Left ventricle myocardium superior (tissue), 1 donor: ENCODE measurements around the gene FKBP11. TPM values are rescaled to one million over a fixed set of nuclear protein-coding genes. Genes with fewer than 3 reads are reported as not detected.
"Not testable (repeated sequence)": the region's sequence is repeated elsewhere in the genome, so short reads cannot be mapped to it uniquely, and the experiment has no call there.

Experiments used
- ATAC-seq: fragments of 200-7000 bp; cut with Tn5 transposase; one replicate; pipeline ENCODE4 v1.9.1; 2020; ENCODE audit warnings: mild to moderate bottlenecking, moderate library complexity
- DNase-seq: peaks from one replicate; pipeline ENCODE4 v3.0.0-alpha.2; 2020
- intact Hi-C: fragments of 100-400 bp; cut with micrococcal nuclease; formaldehyde crosslinking; loops from one replicate; pipeline ENCODE4 v1.11.0; 2022
- total RNA-seq: library from RNA; stranded (reverse); fragmentation: NEBNext Ultra II Directional; extraction: Animal tissue kit (Norgen Biotek cat#: 25700); gene quantifications from one replicate; pipeline ENCODE4 v1.2.1, GENCODE V29; 2021
- donor health status: DM: no; HTN: yes; CAD: no; lungs with severe emphysema.

The FKBP11 gene
- total RNA-seq, 1 donor from 2014 or later = 6.3 TPM

- DNase-seq = no peak
- intact Hi-C loops = no loop called here
- ATAC-seq = no peak
Observed at GRCh38 chr12:48927261-48927660, 2.0 kb upstream of the FKBP11 start.

GRCh38 chr12:48924617-48925303, 532 bp downstream of the FKBP11 start:
- intact Hi-C loops = no loop called here
- ATAC-seq (peak; percentile 83), DNase-seq (peak; percentile 60)

GRCh38 chr12:48923117-48923516, 2.2 kb downstream of the FKBP11 start:
- ATAC-seq (no peak), DNase-seq (no peak)
- intact Hi-C loops = no loop called here

GRCh38 chr12:48917857-48918537, 7.3 kb downstream of the FKBP11 start:
- intact Hi-C loops = no loop called here
- ATAC-seq = no peak
- no peak for DNase-seq

GRCh38 chr12:48910196-48910595, 15.1 kb downstream of the FKBP11 start:
- intact Hi-C loops = no loop called here
- DNase-seq = no peak
- no peak for ATAC-seq

- ATAC-seq, intact Hi-C loops, DNase-seq: not testable (repeated sequence)
Observed at GRCh38 chr12:48909698-48910097, 15.6 kb downstream of the FKBP11 start.

GRCh38 chr12:48907245-48907644, 18.0 kb downstream of the FKBP11 start:
- DNase-seq (no peak), ATAC-seq (no peak)
- intact Hi-C loops = no loop called here

- peak; percentile 87 for ATAC-seq
- intact Hi-C loops = no loop called here
- peak; percentile 79 for DNase-seq
Observed at GRCh38 chr12:48903982-48904411, 21.3 kb downstream of the FKBP11 start.

- intact Hi-C loops = no loop called here
- DNase-seq (no peak), ATAC-seq (no peak)
Observed at GRCh38 chr12:48903363-48903981, 21.8 kb downstream of the FKBP11 start.

GRCh38 chr12:48901278-48901677, 24.0 kb downstream of the FKBP11 start:
- intact Hi-C loops = no loop called here
- DNase-seq (no peak), ATAC-seq (no peak)

- intact Hi-C loops = no loop called here
- no peak for DNase-seq
- no peak for ATAC-seq
Observed at GRCh38 chr12:48899651-48900050, 25.6 kb downstream of the FKBP11 start.

GRCh38 chr12:48894271-48894670, 31.0 kb downstream of the FKBP11 start:
- ATAC-seq (no peak), DNase-seq (no peak)
- intact Hi-C loops = no loop called here

- DNase-seq (peak; percentile 88), ATAC-seq (peak; percentile 99)
- intact Hi-C loops = loop anchor here (2.0 kb wide), 1 partner anchor 38 kb away; the partner anchor contains the start of gene DDX23
Observed at GRCh38 chr12:48890657-48891418, 34.5 kb downstream of the FKBP11 start.

GRCh38 chr12:48889679-48890078, 35.6 kb downstream of the FKBP11 start:
- ATAC-seq = no peak
- intact Hi-C loops = loop anchor here (2.0 kb wide), 1 partner anchor 37 kb away; the partner anchor contains the start of gene DDX23

GRCh38 chr12:48883305-48884161, 41.8 kb downstream of the FKBP11 start:
- DNase-seq = no peak
- no peak for ATAC-seq
- intact Hi-C loops = no loop called here

More at GRCh38 chr12:48889679-48890078, 35.6 kb downstream of the FKBP11 start:
- DNase-seq = no peak

- no peak for ATAC-seq
- intact Hi-C loops = no loop called here
- no peak for DNase-seq
Observed at GRCh38 chr12:48882972-48883304, 42.4 kb downstream of the FKBP11 start.

GRCh38 chr12:48882315-48882687, 43.0 kb downstream of the FKBP11 start:
- intact Hi-C loops = no loop called here
- DNase-seq (no peak), ATAC-seq (peak; percentile 49)

- intact Hi-C loops = no loop called here
- DNase-seq = no peak
- no peak for ATAC-seq
Observed at GRCh38 chr12:48881686-48882314, 43.5 kb downstream of the FKBP11 start.
